GM23338 (cell line): ENCODE results near the gene MPST. TPM values are rescaled to one million over a fixed set of nuclear protein-coding genes. Genes with fewer than 3 reads are reported as not detected.

ENCODE experiments used
- ATAC-seq: fragments of 200-7000 bp; cut with Tn5 transposase; 3 replicates; pipeline ENCODE4 v1.9.1; 2020
- DNase-seq: peaks from one replicate; pipeline ENCODE4 v3.0.0-alpha.2; 2015; ENCODE audit warnings: low spot score
- H2AFZ ChIP-seq: fragments of 200-600 bp; sonication (generic); 2 replicates; pipeline ENCODE4 v1.8.0; 2016; ENCODE audit warnings: antibody characterized with exemption, mild to moderate bottlenecking, moderate library complexity
- H3F3A ChIP-seq: fragments of 200-600 bp; sonication (generic); replicated peaks from 2 replicates; pipeline ENCODE4 v1.8.0; 2017; ENCODE audit warnings: antibody characterized with exemption, mixed run types, low read depth
- H3K27ac ChIP-seq: fragments of 200-600 bp; sonication (generic); 2 replicates; pipeline ENCODE4 v1.6.1; 2016; ENCODE audit warnings: low read depth
- H3K27me3 ChIP-seq: fragments of 200-600 bp; sonication (generic); 2 replicates; pipeline ENCODE4 v1.8.0; 2016; ENCODE audit warnings: mild to moderate bottlenecking, mixed run types, moderate library complexity; ENCODE audit not compliant: insufficient read depth
- H3K36me3 ChIP-seq: fragments of 200-600 bp; sonication (generic); 2 replicates; pipeline ENCODE4 v1.8.0; 2016; ENCODE audit warnings: mild to moderate bottlenecking; ENCODE audit not compliant: insufficient read depth
- H3K4me1 ChIP-seq: fragments of 200-600 bp; sonication (generic); 2 replicates; pipeline ENCODE4 v1.8.0; 2016; ENCODE audit warnings: mild to moderate bottlenecking, moderate library complexity; ENCODE audit not compliant: insufficient read depth
- H3K4me2 ChIP-seq: fragments of 200-600 bp; sonication (generic); 2 replicates; pipeline ENCODE4 v1.7.1; 2017; ENCODE audit warnings: mixed run types
- H3K4me3 ChIP-seq: fragments of 200-600 bp; sonication (generic); 2 replicates; pipeline ENCODE4 v1.6.1; 2016; ENCODE audit warnings: mixed run types
- H3K79me2 ChIP-seq: fragments of 200-600 bp; sonication (generic); replicated peaks from 2 replicates; pipeline ENCODE4 v1.8.0; 2017; ENCODE audit warnings: mild to moderate bottlenecking; ENCODE audit not compliant: insufficient read depth
- H3K9me2 ChIP-seq: fragments of 200-600 bp; sonication (generic); 2 replicates; pipeline ENCODE4 v1.8.0; 2017; ENCODE audit not compliant: insufficient read depth
- H4K20me1 ChIP-seq: fragments of 200-600 bp; sonication (generic); replicated peaks from 2 replicates; pipeline ENCODE4 v1.8.0; 2017; ENCODE audit warnings: mild to moderate bottlenecking; ENCODE audit not compliant: insufficient read depth
- H3K27ac Mint-ChIP-seq: 2 replicates; pipeline ENCODE4 v1.8.0; 2020; ENCODE audit warnings: inconsistent platforms, mild to moderate bottlenecking, moderate library complexity, mixed read lengths
- H3K27me3 Mint-ChIP-seq: 3 replicates; pipeline ENCODE4 v1.8.0; 2022; ENCODE audit warnings: low read depth, mild to moderate bottlenecking, moderate library complexity, mixed read lengths, inconsistent platforms; ENCODE audit not compliant: insufficient read depth, poor library complexity
- H3K36me3 Mint-ChIP-seq: 3 replicates; pipeline ENCODE4 v1.8.0; 2021; ENCODE audit warnings: low read depth, mild to moderate bottlenecking, inconsistent platforms, moderate library complexity, mixed read lengths
- H3K4me1 Mint-ChIP-seq: 3 replicates; pipeline ENCODE4 v1.8.0; 2020; ENCODE audit warnings: mild to moderate bottlenecking, inconsistent platforms, mixed read lengths
- H3K4me3 Mint-ChIP-seq: 3 replicates; pipeline ENCODE4 v1.8.0; 2021; ENCODE audit warnings: moderate library complexity, mild to moderate bottlenecking, inconsistent platforms, mixed read lengths
- H3K9me3 Mint-ChIP-seq: 3 replicates; pipeline ENCODE4 v1.8.0; 2020; ENCODE audit warnings: moderate library complexity, mild to moderate bottlenecking, inconsistent platforms, mixed read lengths
- CREB1 ChIP-seq: fragments of 250-450 bp; sonication (Bioruptor Pico); IDR thresholded peaks from 2 replicates; pipeline ENCODE4 v1.5.0; 2020; ENCODE audit warnings: low read depth, mild to moderate bottlenecking, moderate library complexity
- CTCF ChIP-seq, 2 experiments: fragments of 200-600 bp in 1 of 2; sonication (generic) in 1 of 2; conservative IDR thresholded peaks; 2 replicates each; pipeline versions ENCODE4 v1.5.1 to v1.6.1; 2016 to 2017; ENCODE audit warnings: antibody characterized with exemption in 2 of 2, low read depth in 2 of 2, mild to moderate bottlenecking in 2 of 2, moderate library complexity in 1 of 2
- ETS1 ChIP-seq: IDR thresholded peaks from 2 replicates; pipeline ENCODE4 v1.6.1; 2016; ENCODE audit warnings: antibody characterized with exemption
- EZH2 ChIP-seq: fragments of 200-600 bp; sonication (generic); IDR thresholded peaks from one replicate; pipeline ENCODE4 v1.8.0; 2017; ENCODE audit warnings: antibody characterized with exemption, mild to moderate bottlenecking, low read depth; ENCODE audit not compliant: unreplicated experiment
- EZH2phosphoT487 ChIP-seq: fragments of 200-600 bp; sonication (generic); IDR thresholded peaks from one replicate; pipeline ENCODE4 v1.8.1; 2018; ENCODE audit warnings: antibody characterized with exemption; ENCODE audit not compliant: unreplicated experiment
- JUNB ChIP-seq: IDR thresholded peaks from one replicate; pipeline ENCODE4 v1.6.1; 2016; ENCODE audit warnings: antibody characterized with exemption; ENCODE audit not compliant: unreplicated experiment
- NANOG ChIP-seq: IDR thresholded peaks from 2 replicates; pipeline ENCODE4 v1.6.1; 2016; ENCODE audit warnings: antibody characterized with exemption, borderline replicate concordance
- POLR2AphosphoS5 ChIP-seq: IDR thresholded peaks from 2 replicates; pipeline ENCODE4 v1.6.1; 2016; ENCODE audit warnings: antibody characterized with exemption, low read depth
- REST ChIP-seq: IDR thresholded peaks from one replicate; pipeline ENCODE4 v1.6.1; 2018; ENCODE audit warnings: antibody characterized with exemption; ENCODE audit not compliant: unreplicated experiment
- STAT1 ChIP-seq: IDR thresholded peaks from one replicate; pipeline ENCODE4 v1.6.1; 2016; ENCODE audit warnings: antibody characterized with exemption; ENCODE audit not compliant: unreplicated experiment
- ZNF114 ChIP-seq: fragments of 250-450 bp; sonication (Bioruptor Pico); IDR thresholded peaks from 2 replicates; pipeline ENCODE4 v1.5.0; 2020; ENCODE audit warnings: mild to moderate bottlenecking, moderate library complexity
- ZNF331 ChIP-seq: fragments of 250-450 bp; sonication (Bioruptor Pico); IDR thresholded peaks from 2 replicates; pipeline ENCODE4 v1.5.0; 2020; ENCODE audit warnings: low read depth, mild to moderate bottlenecking, moderate library complexity
- ZNF462 ChIP-seq: fragments of 250-450 bp; sonication (Bioruptor Pico); IDR thresholded peaks from 2 replicates; pipeline ENCODE4 v1.5.0; 2020; ENCODE audit warnings: mild to moderate bottlenecking, moderate library complexity
- polyA plus RNA-seq: library from polyadenylated mRNA; unstranded; fragments of >200 nt; fragmentation: Nextera tagmentation; extraction: Ambion mirVana; gene quantifications from 2 replicates; pipeline ENCODE4 v1.2.1, GENCODE V29; 2016
- total RNA-seq: library from RNA; depleted of rRNA; stranded (reverse); fragments of >200 nt; shearing (Covaris generic); gene quantifications from 2 replicates; pipeline ENCODE4 v1.2.3, GENCODE V29; 2014

The MPST gene
- total and polyA plus RNA-seq, 2 experiments from 2014 or later = 86.2 to 158 TPM

- Histone ChIP-seq H4K20me1 (0 out of 2 replicates have a peak, but pooled peaks cover 4% of the 10 kb centered on the region), H3F3A (no peaks in the 10 kb centered on the region), H3K4me2 (no peak overlapping the region), H3K79me2 (no peaks in the 10 kb centered on the region), H3K27ac (no peak overlapping the region), H3K36me3 (no peaks in the 10 kb centered on the region; the same call in 1 of the 2 replicates), H3K4me1 (peaks cover 17% of the 10 kb centered on the region; the same call in 1 of the 2 replicates), H2AFZ (no peak overlapping the region), H3K9me2 (no peaks in the 10 kb centered on the region), H3K4me3 (no peak overlapping the region), H3K27me3 (no peaks in the 10 kb centered on the region)
- Mint-ChIP-seq H3K36me3 (peaks cover 14% of the 10 kb centered on the region), H3K27ac (no peak overlapping the region), H3K4me3 (no peak overlapping the region), H3K4me1 (peaks cover 31% of the 10 kb centered on the region), H3K27me3 (peaks cover 8% of the 10 kb centered on the region), H3K9me3 (no peaks in the 10 kb centered on the region)
- ATAC-seq (no peak), DNase-seq (no peak)
- TF ChIP-seq NANOG (no peak), CTCF (conservative IDR thresholded peaks at IDR 0.05; ENCODE audit: low read depth in 2 of 2) (no peak), EZH2 (no peak), EZH2phosphoT487 (no peak), ZNF114 (CRISPR knock-in tag) (no peak), REST (no peak), POLR2AphosphoS5 (no peak), ZNF331 (CRISPR knock-in tag) (no peak), JUNB (no peak), ZNF462 (no peak), STAT1 (no peak), ETS1 (no peak), CREB1 (CRISPR knock-in tag) (no peak)
Measured at GRCh38 chr22:37059876-37060449, 40.4 kb downstream of the MPST start.
